Fibroblast of pulmonary artery (primary cell): ENCODE data around the gene PRSS22.

Experiments
- DNase-seq: peaks from one replicate; pipeline ENCODE4 v3.0.0-alpha.2; 2010; ENCODE audit warnings: low read depth
- H3K4me3 ChIP-seq: replicated peaks from 2 replicates; pipeline ENCODE4 v1.5.1; 2011; ENCODE audit warnings: low read depth, mild to moderate bottlenecking, control low read depth, low read length, moderate library complexity
- TF ChIP-seq, protein P1 (sequence below): IDR thresholded peaks from 2 replicates; pipeline ENCODE4 v1.5.1; 2011; ENCODE audit warnings: mild to moderate bottlenecking, control low read depth, low read length, inconsistent platforms; ENCODE audit errors: missing control alignments

The PRSS22 gene

DNA sequence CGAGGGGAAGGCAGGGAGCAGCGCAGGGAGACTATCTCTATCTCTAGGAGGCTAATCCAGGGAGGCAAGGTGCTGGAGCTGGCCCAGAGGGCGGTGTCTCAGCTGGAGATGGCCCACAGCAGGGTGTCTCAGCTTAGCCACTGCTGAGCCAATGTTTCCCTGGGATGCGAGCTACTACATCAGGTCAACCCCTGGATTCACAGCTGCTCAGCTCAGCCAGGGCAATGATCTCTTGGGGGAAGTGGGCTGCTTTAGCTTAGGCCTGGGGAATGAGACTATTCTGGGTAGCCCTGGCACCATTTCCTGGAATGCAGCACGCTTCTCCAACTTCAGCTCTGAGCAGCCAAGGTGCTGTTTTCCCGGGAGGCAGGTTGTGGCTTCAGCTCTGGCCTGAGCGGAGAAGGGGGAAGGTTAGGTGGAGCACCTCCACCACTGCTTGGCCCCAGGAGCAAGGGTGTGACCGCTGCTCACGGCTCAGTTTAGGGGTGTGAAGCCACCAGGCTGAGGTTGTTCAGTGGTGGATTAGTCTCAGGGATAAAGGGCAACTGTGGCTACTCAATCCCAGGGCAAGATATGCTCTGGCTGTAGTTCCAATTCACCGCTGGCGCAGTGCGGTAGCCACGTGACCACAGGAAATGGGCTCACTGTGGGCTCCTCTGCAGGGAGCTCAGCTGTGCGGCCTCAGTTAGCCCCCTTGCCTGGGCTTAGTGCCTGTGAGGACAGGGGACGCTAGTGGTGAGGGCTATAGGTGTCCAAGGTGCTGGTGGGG lies 46.1 kb downstream of the PRSS22 start:
- no peak overlapping the region for H3K4me3 ChIP-seq
- TF ChIP-seq, protein P1, sequence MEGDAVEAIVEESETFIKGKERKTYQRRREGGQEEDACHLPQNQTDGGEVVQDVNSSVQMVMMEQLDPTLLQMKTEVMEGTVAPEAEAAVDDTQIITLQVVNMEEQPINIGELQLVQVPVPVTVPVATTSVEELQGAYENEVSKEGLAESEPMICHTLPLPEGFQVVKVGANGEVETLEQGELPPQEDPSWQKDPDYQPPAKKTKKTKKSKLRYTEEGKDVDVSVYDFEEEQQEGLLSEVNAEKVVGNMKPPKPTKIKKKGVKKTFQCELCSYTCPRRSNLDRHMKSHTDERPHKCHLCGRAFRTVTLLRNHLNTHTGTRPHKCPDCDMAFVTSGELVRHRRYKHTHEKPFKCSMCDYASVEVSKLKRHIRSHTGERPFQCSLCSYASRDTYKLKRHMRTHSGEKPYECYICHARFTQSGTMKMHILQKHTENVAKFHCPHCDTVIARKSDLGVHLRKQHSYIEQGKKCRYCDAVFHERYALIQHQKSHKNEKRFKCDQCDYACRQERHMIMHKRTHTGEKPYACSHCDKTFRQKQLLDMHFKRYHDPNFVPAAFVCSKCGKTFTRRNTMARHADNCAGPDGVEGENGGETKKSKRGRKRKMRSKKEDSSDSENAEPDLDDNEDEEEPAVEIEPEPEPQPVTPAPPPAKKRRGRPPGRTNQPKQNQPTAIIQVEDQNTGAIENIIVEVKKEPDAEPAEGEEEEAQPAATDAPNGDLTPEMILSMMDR: no peak
- DNase-seq: no peak

GRCh38 chr16:2810651-2811050 lies 47.3 kb downstream of the PRSS22 start:
- no peak for DNase-seq
- no peak overlapping the region for H3K4me3 ChIP-seq
- TF ChIP-seq, protein P1: no peak

GRCh38 chr16:2809149-2809760 lies 48.7 kb downstream of the PRSS22 start:
- H3K4me3 ChIP-seq: no peak overlapping the region
- TF ChIP-seq, protein P1: no peak
- no peak for DNase-seq

DNA sequence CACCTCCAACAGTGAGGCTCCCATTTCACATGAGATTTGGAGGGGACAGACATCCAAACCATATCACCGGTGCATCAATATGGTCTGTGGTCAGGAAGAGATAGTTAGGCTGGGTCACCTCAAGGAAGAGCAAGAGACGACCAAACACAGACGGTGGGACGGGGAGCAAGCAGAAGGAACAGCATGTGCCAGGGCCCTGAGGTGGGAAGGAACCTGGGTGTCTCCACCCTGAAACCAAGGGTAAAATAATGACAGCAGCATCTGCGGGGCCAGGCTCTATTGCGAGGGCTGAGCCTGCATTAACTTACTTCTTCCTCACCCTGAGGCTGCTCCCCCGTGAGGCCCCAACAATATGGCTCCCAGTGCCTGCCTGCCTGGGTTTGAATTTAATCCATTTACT lies 49.8 kb downstream of the PRSS22 start:
- no peak overlapping the region for H3K4me3 ChIP-seq
- TF ChIP-seq, protein P1: no peak
- no peak for DNase-seq

- DNase-seq: no peak
- TF ChIP-seq, protein P1: no peak
- H3K4me3 ChIP-seq: no peak overlapping the region
Measured at GRCh38 chr16:2806286-2806685, 51.7 kb downstream of the PRSS22 start.

DNA sequence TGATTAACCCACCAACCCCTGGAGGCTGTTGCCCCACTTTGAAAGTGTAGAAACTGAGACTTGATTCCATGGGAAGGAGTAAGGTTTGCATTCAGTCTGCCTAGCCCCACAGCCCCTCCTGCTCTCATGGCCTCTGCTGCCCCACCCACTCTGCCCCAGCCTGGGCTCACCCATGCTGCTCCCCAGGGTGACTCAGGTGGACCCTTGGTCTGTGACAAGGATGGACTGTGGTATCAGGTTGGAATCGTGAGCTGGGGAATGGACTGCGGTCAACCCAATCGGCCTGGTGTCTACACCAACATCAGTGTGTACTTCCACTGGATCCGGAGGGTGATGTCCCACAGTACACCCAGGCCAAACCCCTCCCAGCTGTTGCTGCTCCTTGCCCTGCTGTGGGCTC lies 53.2 kb downstream of the PRSS22 start:
- DNase-seq: no peak
- TF ChIP-seq, protein P1: no peak
- H3K4me3 ChIP-seq: no peak overlapping the region

- TF ChIP-seq, protein P1: no peak
- DNase-seq: no peak
- no peak overlapping the region for H3K4me3 ChIP-seq
Measured at GRCh38 chr16:2803545-2804195, 54.3 kb downstream of the PRSS22 start.
